SW480 (cell line): ENCODE measurements around the gene PNPLA6.

Experiments
- DNase-seq: peaks from one replicate; pipeline ENCODE4 v3.0.0-alpha.2; 2016; ENCODE audit warnings: low spot score

Gene PNPLA6

GRCh38 chr19:7535047-7535997 lies at the start of gene PNPLA6:
Gene PNPLA6, plus strand, starts transcription at chr19:7535717. Its CDS starts 72 bp downstream, at chr19:7535789.
- peak; percentile 90 for DNase-seq

- DNase-seq, result no peak
These were observed 48.6 kb upstream of the PNPLA6 start for GRCh38 chr19:7486923-7487322.

GRCh38 chr19:7488736-7489353 lies 46.7 kb upstream of the PNPLA6 start, which contains the start of gene PEX11G:
Gene PEX11G, minus strand, starts transcription at chr19:7489035. Its CDS starts 25 bp downstream, at chr19:7489010.
- peak; percentile 85 for DNase-seq

- DNase-seq, result no peak
These were observed 45.9 kb upstream of the PNPLA6 start for GRCh38 chr19:7489609-7490044.

DNA sequence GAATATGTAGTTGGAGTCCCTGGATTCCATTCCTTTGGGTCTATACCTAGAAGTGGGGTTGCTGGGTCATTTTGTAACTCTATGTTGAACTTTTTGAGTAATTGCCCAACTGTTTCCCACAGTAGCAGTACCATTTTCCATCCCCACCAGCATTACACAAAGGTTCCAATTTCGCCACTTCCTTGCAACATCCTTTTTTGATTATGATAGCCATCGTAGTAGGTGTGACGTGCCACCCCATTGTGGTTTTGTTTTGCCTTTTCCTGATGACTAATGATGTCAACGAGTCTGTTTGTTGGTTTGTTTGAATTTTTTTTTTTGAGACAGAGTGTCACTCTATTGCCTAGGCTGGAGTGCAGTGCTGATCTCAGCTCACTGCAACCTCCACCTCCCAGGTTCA lies 43.4 kb upstream of the PNPLA6 start:
- peak; percentile 36 for DNase-seq

DNA sequence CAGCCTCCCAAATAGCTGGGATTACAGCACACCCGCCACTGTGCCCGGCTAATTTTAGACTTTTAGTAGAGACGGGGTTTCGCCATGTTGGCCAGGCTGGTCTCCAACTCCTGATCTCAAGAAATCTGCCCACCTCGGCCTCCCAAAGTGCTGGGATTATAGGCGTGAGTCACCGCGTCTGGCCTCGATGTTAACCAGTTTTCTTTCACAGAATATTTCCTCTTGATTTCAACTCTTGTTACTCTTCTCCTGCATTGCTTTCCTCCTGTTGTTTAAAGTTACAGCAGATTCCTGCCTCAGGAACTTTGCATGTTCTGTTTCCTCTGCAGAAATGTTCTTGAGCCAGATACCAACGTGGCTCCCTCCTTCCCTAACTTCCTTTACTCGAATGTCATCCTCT lies 43.0 kb upstream of the PNPLA6 start:
- DNase-seq, result no peak

- DNase-seq, result no peak
These were observed 41.0 kb upstream of the PNPLA6 start for GRCh38 chr19:7494416-7495098.

DNA sequence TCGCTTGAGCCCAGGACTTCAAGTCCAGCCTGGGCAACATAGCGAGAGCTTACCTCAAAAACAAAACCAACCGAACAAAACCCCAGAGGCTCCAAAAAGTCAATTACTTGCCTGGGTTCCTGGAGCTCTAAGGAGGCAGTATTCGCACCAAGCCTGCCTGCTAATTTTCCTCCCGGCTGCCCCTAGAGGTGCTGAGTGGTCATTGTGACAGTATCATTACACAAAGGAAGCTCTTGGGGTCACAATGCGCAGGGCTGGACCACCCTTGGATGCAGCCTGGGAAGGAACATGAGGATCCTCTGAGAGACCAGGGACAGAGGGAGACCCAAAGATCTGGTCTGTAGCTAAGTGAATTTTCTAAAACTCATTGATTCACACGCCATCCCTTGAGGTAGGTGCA lies 38.2 kb upstream of the PNPLA6 start:
- no peak for DNase-seq

DNA sequence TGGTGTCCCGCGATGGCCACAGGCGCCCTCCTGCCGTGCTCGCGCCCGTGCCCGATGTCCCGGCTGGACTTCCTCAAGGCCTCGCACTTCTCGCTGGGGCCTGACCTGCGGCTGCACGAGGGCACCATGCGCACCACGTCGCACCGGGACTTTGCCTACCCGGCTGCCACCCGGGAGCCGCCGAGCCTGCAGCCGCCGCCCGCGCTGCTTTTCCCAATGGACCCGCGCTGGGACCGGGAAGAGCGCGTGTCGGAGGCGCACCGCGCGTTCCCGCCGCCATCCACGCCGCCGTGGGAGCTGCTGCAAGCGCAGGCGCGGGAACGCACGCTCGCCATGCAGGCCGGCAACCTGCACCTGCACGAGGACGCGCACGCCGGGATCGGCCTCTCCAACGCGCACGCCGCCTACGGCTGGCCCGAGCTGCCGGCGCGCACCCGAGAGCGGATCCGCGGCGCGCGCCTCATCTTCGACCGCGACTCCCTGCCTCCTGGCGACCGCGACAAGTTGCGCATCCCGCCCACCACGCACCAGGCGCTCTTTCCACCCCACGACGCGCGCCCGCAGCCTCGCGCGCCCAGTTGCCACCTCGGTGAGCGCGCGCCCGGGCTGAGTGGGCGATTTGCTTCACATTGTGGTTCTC lies 34.6 kb upstream of the PNPLA6 start:
- DNase-seq, result peak; percentile 77

- no peak for DNase-seq
These were observed 33.0 kb upstream of the PNPLA6 start for GRCh38 chr19:7502552-7502951.

GRCh38 chr19:7504684-7505083 lies 30.8 kb upstream of the PNPLA6 start:
- DNase-seq, result no peak

DNA sequence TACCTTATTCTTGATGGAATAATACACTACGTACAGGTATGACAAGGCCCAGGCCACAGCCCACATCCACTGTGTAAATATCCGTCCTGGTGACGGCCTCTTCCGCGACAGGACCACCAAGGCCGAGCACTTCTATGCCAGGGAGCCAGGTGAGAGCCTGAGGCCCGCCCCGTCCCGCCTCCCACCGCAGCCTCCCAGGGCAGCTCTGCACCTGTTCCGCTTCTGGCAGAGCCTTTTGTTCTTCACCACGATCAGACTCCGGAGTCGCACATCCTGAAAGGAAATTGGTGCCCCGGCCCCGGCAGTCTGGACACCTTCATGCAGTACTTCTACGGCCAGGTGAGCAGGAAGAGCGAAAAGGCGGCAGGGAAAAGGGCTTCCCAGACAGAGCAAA lies 30.2 kb upstream of the PNPLA6 start:
- DNase-seq, result peak; percentile 65

DNA sequence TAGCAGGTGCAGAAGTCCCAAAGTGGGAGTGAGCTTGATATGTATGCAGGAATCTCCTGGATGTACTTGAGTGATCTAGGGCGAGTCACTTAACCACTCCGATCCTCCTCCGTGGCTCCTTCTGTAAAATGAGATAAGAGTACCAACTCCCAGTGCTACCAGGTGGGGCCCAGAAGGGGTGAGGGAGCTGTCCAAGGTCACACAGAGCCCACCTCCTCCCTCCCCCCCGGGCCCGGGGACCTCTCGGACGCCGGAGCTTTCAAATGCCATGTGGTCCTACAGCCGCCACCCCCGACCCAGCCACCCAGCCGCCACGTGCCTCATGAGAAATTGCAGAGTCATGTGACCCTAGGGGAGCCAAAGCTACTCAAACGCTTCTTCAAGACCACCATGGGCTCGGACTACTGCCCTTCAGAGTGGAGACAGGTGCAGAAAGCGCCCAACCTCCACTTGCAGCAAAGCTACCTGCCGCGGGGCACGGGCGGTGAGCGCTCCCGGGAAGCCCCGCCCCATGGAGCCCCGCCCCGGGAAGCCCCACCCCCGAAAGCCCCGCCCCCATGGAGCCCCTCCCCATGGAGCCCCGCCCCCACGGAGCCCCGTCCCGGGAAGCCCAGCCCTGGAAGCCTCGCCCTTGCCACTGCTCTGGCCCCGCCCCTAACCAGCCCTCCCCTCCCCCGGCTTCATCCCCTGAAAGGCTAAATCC lies 29.7 kb upstream of the PNPLA6 start:
- DNase-seq, result no peak

- DNase-seq, result peak; percentile 95
These were observed 28.9 kb upstream of the PNPLA6 start for GRCh38 chr19:7506385-7507328.

DNA sequence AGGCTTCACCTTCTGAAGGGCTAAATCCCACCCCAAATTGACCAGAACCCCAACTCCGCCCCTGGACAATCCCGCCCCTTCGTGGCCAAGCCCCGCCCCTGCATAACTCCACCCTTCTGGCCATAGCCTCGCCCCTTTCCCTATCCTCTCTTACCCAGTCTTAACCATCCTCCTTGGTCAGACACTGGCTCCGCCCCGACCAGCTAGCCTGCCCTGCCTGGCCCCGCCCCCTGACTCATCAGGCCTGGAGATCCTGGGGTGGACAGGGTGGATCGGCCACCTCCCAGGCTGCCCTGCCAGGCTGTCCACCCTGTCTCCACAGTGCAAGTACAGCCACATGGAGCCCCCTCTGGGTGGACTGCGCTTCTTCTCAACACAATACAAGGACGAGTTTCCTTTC lies 27.6 kb upstream of the PNPLA6 start:
- peak; percentile 87 for DNase-seq

GRCh38 chr19:7509625-7510024 lies 25.9 kb upstream of the PNPLA6 start:
- DNase-seq, result no peak

DNA sequence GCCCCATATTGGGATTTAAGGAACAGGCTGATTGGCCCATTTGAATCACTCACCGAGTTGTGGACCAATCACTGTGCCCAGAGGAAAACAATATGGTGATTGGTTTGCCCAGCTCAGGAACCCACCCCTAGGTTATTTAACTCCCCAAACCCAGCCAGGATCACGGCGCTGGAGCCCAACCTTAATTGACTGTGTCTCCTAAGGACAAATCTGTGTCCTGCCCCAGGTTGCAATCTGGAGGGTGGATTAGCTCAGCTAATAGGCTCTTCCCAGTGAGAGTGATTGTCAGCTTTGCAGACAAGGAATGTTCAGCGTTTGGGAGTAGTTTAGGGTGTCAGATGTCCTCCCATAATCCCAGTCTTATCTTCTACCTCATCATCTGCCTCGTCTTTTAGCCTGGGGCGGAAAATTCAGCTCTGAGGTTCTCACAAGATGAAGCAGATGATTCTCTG lies 23.1 kb upstream of the PNPLA6 start:
- DNase-seq, result no peak

GRCh38 chr19:7513809-7514642 lies 21.5 kb upstream of the PNPLA6 start:
- no peak for DNase-seq

DNA sequence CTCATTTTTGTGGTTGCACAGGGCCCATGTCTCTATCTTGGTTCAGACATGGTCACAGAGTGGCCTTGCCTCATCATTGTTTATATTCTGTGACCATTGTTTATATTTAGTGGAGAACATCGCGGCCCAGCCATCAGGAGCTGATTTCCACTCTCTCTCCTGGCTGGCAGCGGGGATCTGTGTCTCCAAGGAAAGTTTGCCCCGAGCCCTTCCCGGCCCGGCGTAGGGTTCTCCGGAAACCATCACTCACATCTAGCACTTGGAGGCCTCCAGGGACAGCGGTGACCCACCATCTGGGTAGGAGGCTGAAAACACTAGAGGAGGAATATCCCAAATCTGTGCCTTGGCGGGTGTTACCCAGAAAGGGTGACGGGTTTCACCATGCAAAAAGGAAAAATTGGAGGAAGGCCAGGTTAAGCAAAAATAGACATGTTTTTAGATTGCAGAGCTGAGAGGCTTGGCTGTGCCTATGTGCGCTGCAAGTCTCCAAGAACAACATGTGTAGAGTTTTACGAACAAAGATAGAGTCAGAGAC lies 20.3 kb upstream of the PNPLA6 start:
- DNase-seq, result no peak
